H9 (cell line): ENCODE results near the gene PTTG2. TPM values are rescaled to one million over a fixed set of nuclear protein-coding genes. Genes with fewer than 3 reads are reported as not detected.

Experiments used
- DNase-seq: peaks from one replicate; pipeline ENCODE4 v3.0.0-alpha.2; 2017
- H2AFZ ChIP-seq: one replicate; pipeline ENCODE4 v1.6.1; 2013; ENCODE audit warnings: mild to moderate bottlenecking, low read length, control low read depth, moderate library complexity
- H2AK5ac ChIP-seq: 2 replicates; pipeline ENCODE4 v1.6.1; 2013; ENCODE audit warnings: low read length, control low read depth, mixed read lengths; ENCODE audit not compliant: insufficient read length
- H2BK120ac ChIP-seq: one replicate; pipeline ENCODE4 v1.6.1; 2013; ENCODE audit warnings: low read depth, mild to moderate bottlenecking, low read length, control low read depth, inconsistent platforms; ENCODE audit not compliant: poor library complexity, severe bottlenecking
- H2BK12ac ChIP-seq: 2 replicates; pipeline ENCODE4 v1.6.1; 2013; ENCODE audit warnings: low read length, control low read depth, mixed read lengths, low read depth; ENCODE audit not compliant: insufficient read length
- H2BK15ac ChIP-seq: 2 replicates; pipeline ENCODE4 v1.6.1; 2013; ENCODE audit warnings: low read depth, low read length, control low read depth
- H2BK20ac ChIP-seq: one replicate; pipeline ENCODE4 v1.6.1; 2013; ENCODE audit warnings: low read depth, mild to moderate bottlenecking, low read length, control low read depth, inconsistent platforms; ENCODE audit not compliant: poor library complexity, severe bottlenecking
- H2BK5ac ChIP-seq: 2 replicates; pipeline ENCODE4 v1.6.1; 2013; ENCODE audit warnings: low read length, control low read depth, mixed read lengths; ENCODE audit not compliant: insufficient read length
- H3K14ac ChIP-seq: 2 replicates; pipeline ENCODE4 v1.6.1; 2013; ENCODE audit warnings: low read length, control low read depth; ENCODE audit not compliant: insufficient read depth
- H3K18ac ChIP-seq: 2 replicates; pipeline ENCODE4 v1.6.1; 2013; ENCODE audit warnings: low read depth, mild to moderate bottlenecking, mixed read lengths, low read length, control low read depth; ENCODE audit not compliant: insufficient read length
- H3K23ac ChIP-seq: 2 replicates; pipeline ENCODE4 v1.6.1; 2013; ENCODE audit warnings: low read length, control low read depth, mixed read lengths, low read depth; ENCODE audit not compliant: insufficient read length
- H3K23me2 ChIP-seq: 2 replicates; pipeline ENCODE4 v1.6.1; 2013; ENCODE audit warnings: low read depth, mild to moderate bottlenecking, mixed read lengths, low read length, control low read depth; ENCODE audit not compliant: insufficient read length, poor library complexity, severe bottlenecking
- H3K27ac ChIP-seq: 2 replicates; pipeline ENCODE4 v1.5.1; 2013; ENCODE audit warnings: low read length, control low read depth, mixed read lengths, low read depth; ENCODE audit not compliant: insufficient read length
- H3K27me3 ChIP-seq: 2 replicates; pipeline ENCODE4 v1.6.1; 2013; ENCODE audit warnings: low read length, control low read depth, inconsistent platforms; ENCODE audit not compliant: insufficient read depth
- H3K4ac ChIP-seq: 2 replicates; pipeline ENCODE4 v1.6.1; 2013; ENCODE audit warnings: low read depth, mild to moderate bottlenecking, control low read depth, inconsistent platforms, low read length, moderate library complexity
- H3K4me1 ChIP-seq: 2 replicates; pipeline ENCODE4 v1.6.1; 2013; ENCODE audit warnings: low read length, control low read depth, inconsistent platforms; ENCODE audit not compliant: insufficient read depth
- H3K4me2 ChIP-seq: 2 replicates; pipeline ENCODE4 v1.6.1; 2013; ENCODE audit warnings: low read length, control low read depth, mixed read lengths; ENCODE audit not compliant: insufficient read length, insufficient read depth
- H3K56ac ChIP-seq: 2 replicates; pipeline ENCODE4 v1.6.1; 2013; ENCODE audit warnings: low read depth, mild to moderate bottlenecking, mixed read lengths, low read length, control low read depth; ENCODE audit not compliant: insufficient read length
- H3K79me1 ChIP-seq: 2 replicates; pipeline ENCODE4 v1.6.1; 2013; ENCODE audit warnings: low read depth, mild to moderate bottlenecking, moderate library complexity, low read length, control low read depth, inconsistent platforms; ENCODE audit not compliant: insufficient read depth, poor library complexity, severe bottlenecking
- H3K79me2 ChIP-seq: 2 replicates; pipeline ENCODE4 v1.6.1; 2013; ENCODE audit warnings: low read length, control low read depth, inconsistent platforms; ENCODE audit not compliant: insufficient read depth
- H3K9ac ChIP-seq: 2 replicates; pipeline ENCODE4 v1.6.1; 2013; ENCODE audit warnings: low read length, control low read depth, mixed read lengths; ENCODE audit not compliant: insufficient read length; ENCODE audit errors: extremely low read depth
- H3K9me3 ChIP-seq: one replicate; pipeline ENCODE4 v1.6.1; 2013; ENCODE audit warnings: low read depth, low read length, inconsistent platforms; ENCODE audit not compliant: control insufficient read depth
- H3T11ph ChIP-seq: one replicate; pipeline ENCODE4 v1.6.1; 2013; ENCODE audit warnings: mild to moderate bottlenecking, low read length, control low read depth, inconsistent platforms
- H4K20me1 ChIP-seq: one replicate; pipeline ENCODE4 v1.6.1; 2013; ENCODE audit not compliant: control insufficient read depth, insufficient read length, insufficient read depth
- H4K5ac ChIP-seq: 2 replicates; pipeline ENCODE4 v1.6.1; 2013; ENCODE audit warnings: low read depth, mild to moderate bottlenecking, mixed read lengths, low read length, control low read depth; ENCODE audit not compliant: insufficient read length
- H4K8ac ChIP-seq: replicated peaks from 2 replicates; pipeline ENCODE4 v1.6.1; 2013; ENCODE audit warnings: low read length, control low read depth, mixed read lengths, low read depth; ENCODE audit not compliant: insufficient read length
- H4K91ac ChIP-seq: 2 replicates; pipeline ENCODE4 v1.6.1; 2013; ENCODE audit warnings: low read depth, mild to moderate bottlenecking, moderate library complexity, mixed read lengths, low read length, control low read depth; ENCODE audit not compliant: insufficient read length
- H3K27ac Mint-ChIP-seq, 3 experiments: 2 replicates in 2 of 3; 3 replicates in 1 of 3; pipeline ENCODE4 v1.8.0; 2020 to 2021; ENCODE audit warnings: mixed read lengths in 3 of 3, mild to moderate bottlenecking in 1 of 3, moderate library complexity in 1 of 3
- H3K27me3 Mint-ChIP-seq: 2 replicates; pipeline ENCODE4 v1.8.0; 2021; ENCODE audit warnings: low read depth, mild to moderate bottlenecking, moderate library complexity, mixed read lengths
- H3K36me3 Mint-ChIP-seq, 3 experiments: 2 replicates in 2 of 3; 3 replicates in 1 of 3; pipeline ENCODE4 v1.8.0; 2020 to 2021; ENCODE audit warnings: low read depth in 3 of 3, mixed read lengths in 3 of 3; ENCODE audit not compliant: insufficient read depth in 1 of 3
- H3K4me1 Mint-ChIP-seq, 2 experiments: 2 replicates each; pipeline ENCODE4 v1.8.0; 2020; ENCODE audit warnings: mixed read lengths in 2 of 2
- H3K4me3 Mint-ChIP-seq, 2 experiments: 2 replicates in 1 of 2; 3 replicates in 1 of 2; pipeline ENCODE4 v1.8.0; 2020 to 2021; ENCODE audit warnings: mild to moderate bottlenecking in 2 of 2, mixed read lengths in 2 of 2, moderate library complexity in 1 of 2
- H3K9me3 Mint-ChIP-seq, 2 experiments: 2 replicates in 1 of 2; 3 replicates in 1 of 2; pipeline ENCODE4 v1.8.0; 2020; ENCODE audit warnings: mild to moderate bottlenecking in 2 of 2, mixed read lengths in 2 of 2, moderate library complexity in 1 of 2
- WGBS: extraction: QIAGEN DNeasy Blood & Tissue Kit; methylation state at CpG from one replicate; pipeline ENCODE4 v1.1.7; 2013; ENCODE audit warnings: missing lambda C conversion rate, low lambda C conversion rate, mixed read lengths; ENCODE audit not compliant: insufficient read length; ENCODE audit errors: extremely low coverage; 5-methylcytosine and 5-hydroxymethylcytosine counted together
- total RNA-seq: library from RNA; stranded (reverse); gene quantifications from 2 replicates; pipeline ENCODE4 v1.2.1, GENCODE V29; 2021
- TF ChIP-seq, protein P1 (sequence below): fragments of 200-600 bp; sonication (generic); conservative IDR thresholded peaks from 3 replicates; pipeline ENCODE4 v1.8.0; 2021; ENCODE audit warnings: antibody characterized with exemption, mild to moderate bottlenecking

Gene PTTG2
- total RNA-seq, 1 experiment from 2014 or later, result not detected

DNA sequence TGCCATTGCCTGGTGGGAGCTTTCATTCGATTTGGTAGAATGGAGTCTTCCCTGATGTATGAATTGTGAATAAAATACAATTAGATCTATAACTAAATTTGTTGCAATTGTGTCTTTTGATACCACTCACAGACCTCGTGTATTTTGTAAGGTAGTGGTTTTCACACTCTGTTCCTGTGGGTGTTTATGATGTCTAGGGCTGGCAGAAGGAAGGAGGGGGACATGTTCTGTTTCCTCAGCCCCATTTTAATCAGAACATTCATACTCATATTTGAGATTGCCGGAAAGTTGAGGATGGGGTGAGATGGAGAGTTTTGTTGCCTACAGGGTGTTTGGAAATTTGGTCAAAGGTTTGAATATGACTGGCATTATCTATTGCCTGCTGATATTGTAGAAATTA, 42.9 kb downstream of the PTTG2 start:
- peak overlapping the region; percentile 73 for H3K27ac ChIP-seq
- H3K9me3 ChIP-seq, result no peaks in the 10 kb centered on the region
- H2BK120ac ChIP-seq, result no peak overlapping the region
- H3K14ac ChIP-seq, result no peak overlapping the region
- H3K79me2 ChIP-seq, result peaks cover 4% of the 10 kb centered on the region; the same call in 1 of the 2 replicates
- H3K9ac ChIP-seq, result no peak overlapping the region
- Mint-ChIP-seq H3K27ac (peak overlapping the region in 2 of 3 experiments; percentile 35 to 90; a peak in 4 of 7 replicates), H3K9me3 (no peaks in the 10 kb centered on the region), H3K4me3 (no peak overlapping the region; a peak in 1 of 5 replicates), H3K4me1 (peaks cover 57 to 70% of the 10 kb centered on the region in 2 experiments), H3K36me3 (no peaks in the 10 kb centered on the region; a peak in 1 of 7 replicates), H3K27me3 (no peaks in the 10 kb centered on the region)
- H2AK5ac ChIP-seq, result no peak overlapping the region
- H3K23ac ChIP-seq, result no peak overlapping the region
- no peak overlapping the region for H2BK5ac ChIP-seq
- no peak overlapping the region for H2BK20ac ChIP-seq
- no peak overlapping the region for H4K5ac ChIP-seq
- H3K4me2 ChIP-seq, result no peak overlapping the region
- no peak overlapping the region for H2BK15ac ChIP-seq
- H3K4ac ChIP-seq, result no peak overlapping the region
- no peak for DNase-seq
- TF ChIP-seq, protein P1, sequence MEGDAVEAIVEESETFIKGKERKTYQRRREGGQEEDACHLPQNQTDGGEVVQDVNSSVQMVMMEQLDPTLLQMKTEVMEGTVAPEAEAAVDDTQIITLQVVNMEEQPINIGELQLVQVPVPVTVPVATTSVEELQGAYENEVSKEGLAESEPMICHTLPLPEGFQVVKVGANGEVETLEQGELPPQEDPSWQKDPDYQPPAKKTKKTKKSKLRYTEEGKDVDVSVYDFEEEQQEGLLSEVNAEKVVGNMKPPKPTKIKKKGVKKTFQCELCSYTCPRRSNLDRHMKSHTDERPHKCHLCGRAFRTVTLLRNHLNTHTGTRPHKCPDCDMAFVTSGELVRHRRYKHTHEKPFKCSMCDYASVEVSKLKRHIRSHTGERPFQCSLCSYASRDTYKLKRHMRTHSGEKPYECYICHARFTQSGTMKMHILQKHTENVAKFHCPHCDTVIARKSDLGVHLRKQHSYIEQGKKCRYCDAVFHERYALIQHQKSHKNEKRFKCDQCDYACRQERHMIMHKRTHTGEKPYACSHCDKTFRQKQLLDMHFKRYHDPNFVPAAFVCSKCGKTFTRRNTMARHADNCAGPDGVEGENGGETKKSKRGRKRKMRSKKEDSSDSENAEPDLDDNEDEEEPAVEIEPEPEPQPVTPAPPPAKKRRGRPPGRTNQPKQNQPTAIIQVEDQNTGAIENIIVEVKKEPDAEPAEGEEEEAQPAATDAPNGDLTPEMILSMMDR, result no peak
- H3K18ac ChIP-seq, result no peak overlapping the region
- WGBS, result no CpG with 5 or more reads among the region's 3 CpGs
- H4K91ac ChIP-seq, result no peak overlapping the region
- H3T11ph ChIP-seq, result peak overlapping the region; percentile 5
- H2BK12ac ChIP-seq, result no peak overlapping the region
- H3K4me1 ChIP-seq, result peaks cover 5% of the 10 kb centered on the region; the same call in 1 of the 2 replicates
- H4K8ac ChIP-seq, result no peak overlapping the region
- H3K23me2 ChIP-seq, result no peaks in the 10 kb centered on the region
- H3K79me1 ChIP-seq, result no peaks in the 10 kb centered on the region
- H4K20me1 ChIP-seq, result no peaks in the 10 kb centered on the region
- H3K56ac ChIP-seq, result no peak overlapping the region
- H2AFZ ChIP-seq, result no peak overlapping the region
- no peaks in the 10 kb centered on the region for H3K27me3 ChIP-seq
